Astrocyte (in vitro differentiated cells and primary cell): ENCODE data around the gene C9orf153. TPM values are rescaled to one million over a fixed set of nuclear protein-coding genes. Genes with fewer than 3 reads are reported as not detected.

ENCODE experiments used
- DNase-seq: peaks from one replicate; pipeline ENCODE4 v3.0.0-alpha.2; 2010; ENCODE audit warnings: low read depth
- FAIRE-seq: peaks from 2 replicates; lab custom pipeline; 2011; peaks lifted over from hg19 to GRCh38; lab: Jason Lieb, UNC
- H2AFZ ChIP-seq: 2 replicates; pipeline ENCODE4 v1.6.0; 2012; ENCODE audit warnings: low read depth, low read length, inconsistent platforms
- H3K27ac ChIP-seq: 2 replicates; pipeline ENCODE4 v1.5.1; 2011; ENCODE audit warnings: low read depth, low read length, inconsistent platforms
- H3K27me3 ChIP-seq: 2 replicates; pipeline ENCODE4 v1.6.0; 2011; ENCODE audit warnings: low read length, inconsistent platforms; ENCODE audit not compliant: insufficient read depth
- H3K36me3 ChIP-seq: 2 replicates; pipeline ENCODE4 v1.5.1; 2011; ENCODE audit warnings: low read length, inconsistent platforms; ENCODE audit not compliant: insufficient read depth
- H3K4me1 ChIP-seq: 2 replicates; pipeline ENCODE4 v1.5.1; 2011; ENCODE audit warnings: low read length, inconsistent platforms; ENCODE audit not compliant: insufficient read depth
- H3K4me2 ChIP-seq: 2 replicates; pipeline ENCODE4 v1.6.0; 2012; ENCODE audit warnings: low read length, inconsistent platforms
- H3K4me3 ChIP-seq: 2 replicates; pipeline ENCODE4 v1.5.1; 2011; ENCODE audit warnings: low read depth, mild to moderate bottlenecking, low read length, inconsistent platforms; ENCODE audit not compliant: insufficient read depth
- H3K79me2 ChIP-seq: 2 replicates; pipeline ENCODE4 v1.6.0; 2012; ENCODE audit warnings: mild to moderate bottlenecking, low read length, inconsistent platforms; ENCODE audit not compliant: insufficient read depth
- H3K9ac ChIP-seq: 2 replicates; pipeline ENCODE4 v1.6.0; 2012; ENCODE audit warnings: mild to moderate bottlenecking, low read length, inconsistent platforms
- H3K9me3 ChIP-seq: 2 replicates; pipeline ENCODE4 v1.5.1; 2012; ENCODE audit warnings: low read depth, mild to moderate bottlenecking, low read length, inconsistent platforms; ENCODE audit not compliant: insufficient read depth
- H4K20me1 ChIP-seq: 2 replicates; pipeline ENCODE4 v1.6.0; 2012; ENCODE audit warnings: low read length, inconsistent platforms; ENCODE audit not compliant: insufficient read depth
- H3K27ac Mint-ChIP-seq: one replicate; pipeline ENCODE4 v1.8.0; 2021; ENCODE audit warnings: mild to moderate bottlenecking, mixed read lengths; ENCODE audit not compliant: unreplicated experiment
- H3K27me3 Mint-ChIP-seq: one replicate; pipeline ENCODE4 v1.8.0; 2021; ENCODE audit warnings: low read depth, mixed read lengths; ENCODE audit not compliant: unreplicated experiment
- H3K36me3 Mint-ChIP-seq: one replicate; pipeline ENCODE4 v1.8.0; 2021; ENCODE audit warnings: low read depth, mixed read lengths; ENCODE audit not compliant: unreplicated experiment
- H3K4me1 Mint-ChIP-seq: one replicate; pipeline ENCODE4 v1.8.0; 2021; ENCODE audit warnings: low read depth, mixed read lengths; ENCODE audit not compliant: unreplicated experiment
- H3K4me3 Mint-ChIP-seq: one replicate; pipeline ENCODE4 v1.8.0; 2021; ENCODE audit warnings: mild to moderate bottlenecking, moderate library complexity, mixed read lengths; ENCODE audit not compliant: unreplicated experiment
- H3K9me3 Mint-ChIP-seq: one replicate; pipeline ENCODE4 v1.8.0; 2021; ENCODE audit warnings: mild to moderate bottlenecking, mixed read lengths; ENCODE audit not compliant: unreplicated experiment
- EZH2 ChIP-seq: IDR thresholded peaks from 2 replicates; pipeline ENCODE4 v1.6.1; 2012; ENCODE audit warnings: mild to moderate bottlenecking, low read length, inconsistent platforms; ENCODE audit not compliant: insufficient read depth
- total RNA-seq: library from RNA; stranded (reverse); gene quantifications from 2 replicates; pipeline ENCODE4 v1.2.1, GENCODE V29; 2021
- TF ChIP-seq, protein P1 (sequence below): IDR thresholded peaks from 2 replicates; pipeline ENCODE4 v1.5.1; 2011; ENCODE audit warnings: low read depth, mild to moderate bottlenecking, inconsistent platforms, low read length, moderate library complexity; ENCODE audit not compliant: insufficient read depth

C9orf153 gene
- total RNA-seq, 1 donor from 2014 or later = not detected

DNA sequence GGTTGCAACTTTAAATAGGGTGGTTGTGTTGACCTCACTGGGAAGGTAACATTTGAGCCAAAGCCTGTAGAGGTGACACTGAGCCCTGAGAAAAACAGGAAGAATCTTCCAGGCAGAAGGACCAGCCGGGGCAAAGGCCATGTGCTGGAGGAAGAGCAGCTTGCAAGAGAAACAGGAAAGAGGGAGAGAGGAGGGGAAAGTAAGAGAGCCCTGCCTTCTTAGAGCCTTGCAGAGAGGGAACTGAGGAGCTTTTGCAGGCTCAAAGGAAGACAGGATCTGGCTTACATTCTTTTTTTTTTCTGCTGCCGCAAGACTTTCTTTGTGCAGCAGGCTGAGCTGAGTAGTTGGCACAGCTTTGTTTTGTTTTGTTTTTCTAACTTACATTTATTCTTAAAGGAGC lies 17.4 kb downstream of the C9orf153 start:
- Mint-ChIP-seq H3K4me3 (no peak overlapping the region), H3K4me1 (peaks cover 3% of the 10 kb centered on the region), H3K27ac (no peak overlapping the region), H3K9me3 (no peaks in the 10 kb centered on the region), H3K27me3 (no peaks in the 10 kb centered on the region), H3K36me3 (no peaks in the 10 kb centered on the region)
- no peaks in the 10 kb centered on the region for H3K9me3 ChIP-seq
- H3K27ac ChIP-seq = no peak overlapping the region
- TF ChIP-seq, protein P1, sequence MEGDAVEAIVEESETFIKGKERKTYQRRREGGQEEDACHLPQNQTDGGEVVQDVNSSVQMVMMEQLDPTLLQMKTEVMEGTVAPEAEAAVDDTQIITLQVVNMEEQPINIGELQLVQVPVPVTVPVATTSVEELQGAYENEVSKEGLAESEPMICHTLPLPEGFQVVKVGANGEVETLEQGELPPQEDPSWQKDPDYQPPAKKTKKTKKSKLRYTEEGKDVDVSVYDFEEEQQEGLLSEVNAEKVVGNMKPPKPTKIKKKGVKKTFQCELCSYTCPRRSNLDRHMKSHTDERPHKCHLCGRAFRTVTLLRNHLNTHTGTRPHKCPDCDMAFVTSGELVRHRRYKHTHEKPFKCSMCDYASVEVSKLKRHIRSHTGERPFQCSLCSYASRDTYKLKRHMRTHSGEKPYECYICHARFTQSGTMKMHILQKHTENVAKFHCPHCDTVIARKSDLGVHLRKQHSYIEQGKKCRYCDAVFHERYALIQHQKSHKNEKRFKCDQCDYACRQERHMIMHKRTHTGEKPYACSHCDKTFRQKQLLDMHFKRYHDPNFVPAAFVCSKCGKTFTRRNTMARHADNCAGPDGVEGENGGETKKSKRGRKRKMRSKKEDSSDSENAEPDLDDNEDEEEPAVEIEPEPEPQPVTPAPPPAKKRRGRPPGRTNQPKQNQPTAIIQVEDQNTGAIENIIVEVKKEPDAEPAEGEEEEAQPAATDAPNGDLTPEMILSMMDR = no peak
- TF ChIP-seq EZH2 = no peak
- H3K4me3 ChIP-seq = no peak overlapping the region
- no peaks in the 10 kb centered on the region for H3K36me3 ChIP-seq
- H3K4me2 ChIP-seq = no peak overlapping the region
- H3K4me1 ChIP-seq = no peaks in the 10 kb centered on the region
- no peak overlapping the region for H2AFZ ChIP-seq
- no peak overlapping the region for H3K9ac ChIP-seq
- H3K79me2 ChIP-seq = no peaks in the 10 kb centered on the region
- no peak for DNase-seq
- H3K27me3 ChIP-seq = no peaks in the 10 kb centered on the region
- FAIRE-seq = no peak
- H4K20me1 ChIP-seq = no peaks in the 10 kb centered on the region

DNA sequence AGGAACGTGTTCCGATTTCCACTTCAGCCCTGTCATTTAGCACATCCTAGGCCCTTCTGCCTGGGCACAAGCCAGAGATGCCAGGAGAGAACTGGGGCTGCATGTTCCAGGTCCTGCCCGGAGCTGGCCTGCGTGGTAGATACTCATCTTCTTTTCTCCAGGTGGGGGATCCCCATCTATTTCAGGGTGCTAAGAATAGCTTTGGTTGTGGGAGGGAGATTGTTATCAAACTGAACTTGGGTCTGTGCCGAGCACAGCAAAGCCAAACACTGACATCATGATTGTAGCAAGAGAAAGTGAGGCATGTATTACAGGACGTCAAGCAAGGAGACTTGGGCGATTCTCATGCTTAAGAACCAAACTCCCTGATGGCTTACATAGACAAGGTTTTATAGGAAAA lies 18.2 kb downstream of the C9orf153 start:
- H3K9ac ChIP-seq = no peak overlapping the region
- Mint-ChIP-seq H3K36me3 (no peaks in the 10 kb centered on the region), H3K27me3 (no peaks in the 10 kb centered on the region), H3K9me3 (no peaks in the 10 kb centered on the region), H3K27ac (no peak overlapping the region), H3K4me1 (peaks cover 3% of the 10 kb centered on the region), H3K4me3 (no peak overlapping the region)
- no peak overlapping the region for H2AFZ ChIP-seq
- FAIRE-seq = no peak
- no peak overlapping the region for H3K4me2 ChIP-seq
- H3K9me3 ChIP-seq = no peaks in the 10 kb centered on the region
- TF ChIP-seq, protein P1 = no peak
- no peak for TF ChIP-seq EZH2
- no peak for DNase-seq
- no peak overlapping the region for H3K4me3 ChIP-seq
- no peaks in the 10 kb centered on the region for H3K27me3 ChIP-seq
- H3K36me3 ChIP-seq = no peaks in the 10 kb centered on the region
- no peaks in the 10 kb centered on the region for H4K20me1 ChIP-seq
- H3K79me2 ChIP-seq = no peaks in the 10 kb centered on the region
- H3K27ac ChIP-seq = no peak overlapping the region
- H3K4me1 ChIP-seq = no peaks in the 10 kb centered on the region

DNA sequence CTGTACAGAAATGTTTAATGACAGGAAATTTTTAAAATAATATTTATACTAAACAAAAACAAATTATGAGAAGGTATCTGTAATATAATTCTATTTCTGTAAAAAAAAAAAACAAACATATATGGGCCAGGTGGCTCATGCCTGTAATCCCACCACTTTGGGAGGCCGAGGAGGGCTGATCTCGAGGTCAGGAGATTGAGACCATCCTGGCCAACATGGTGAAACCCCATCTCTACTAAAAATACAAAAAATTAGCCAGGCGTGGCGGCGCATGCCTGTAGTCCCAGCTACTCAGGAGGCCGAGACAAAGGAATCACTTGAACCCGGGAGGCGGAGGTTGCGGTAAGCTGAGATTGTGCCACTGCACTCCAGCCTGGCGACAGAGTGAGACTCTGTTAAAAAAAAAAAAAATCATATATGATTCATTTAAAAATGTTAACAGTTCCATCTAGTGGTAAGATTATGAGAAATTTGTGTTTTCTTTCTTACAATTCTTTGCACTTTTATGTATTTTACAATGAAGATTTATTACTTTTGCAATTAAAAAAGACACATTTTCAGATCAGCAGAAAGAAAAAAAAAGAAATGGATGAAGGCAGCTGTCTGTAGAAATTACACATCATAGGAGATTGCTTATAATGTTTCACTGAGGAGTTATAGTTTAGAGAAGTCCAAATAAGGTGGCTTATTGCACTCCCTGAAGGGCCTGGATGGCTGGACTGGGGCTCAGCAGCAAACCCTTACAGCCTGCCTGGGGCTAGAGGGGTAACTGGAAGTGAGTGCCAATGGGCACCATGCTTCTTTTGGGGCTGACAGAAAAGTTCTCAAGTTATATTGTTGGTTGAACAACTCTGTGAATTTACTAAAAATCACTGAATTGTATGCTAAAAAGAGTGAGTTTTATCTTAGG lies 20.3 kb downstream of the C9orf153 start:
- H3K27ac ChIP-seq = no peak overlapping the region
- H3K9ac ChIP-seq = no peak overlapping the region
- H3K9me3 ChIP-seq = no peaks in the 10 kb centered on the region
- H3K4me1 ChIP-seq = no peaks in the 10 kb centered on the region
- no peaks in the 10 kb centered on the region for H4K20me1 ChIP-seq
- no peaks in the 10 kb centered on the region for H3K36me3 ChIP-seq
- TF ChIP-seq, protein P1 = no peak
- H3K79me2 ChIP-seq = no peaks in the 10 kb centered on the region
- no peak overlapping the region for H3K27ac Mint-ChIP-seq
- H3K36me3 Mint-ChIP-seq = no peaks in the 10 kb centered on the region
- H2AFZ ChIP-seq = no peak overlapping the region
- DNase-seq (no peak), FAIRE-seq (no peak)
- no peaks in the 10 kb centered on the region for H3K27me3 Mint-ChIP-seq
- H3K27me3 ChIP-seq = peaks cover 3% of the 10 kb centered on the region
- H3K4me3 ChIP-seq = no peak overlapping the region
- no peak overlapping the region for H3K4me3 Mint-ChIP-seq
- H3K4me2 ChIP-seq = no peak overlapping the region
- H3K4me1 Mint-ChIP-seq = peaks cover 3% of the 10 kb centered on the region
- H3K9me3 Mint-ChIP-seq = no peaks in the 10 kb centered on the region
